ENCODE data around the gene DRC1. TPM values are rescaled to one million over a fixed set of nuclear protein-coding genes. Genes with fewer than 3 reads are reported as not detected.

Gene DRC1
- total RNA-seq, 1 experiment from 2014 or later, result not detected

DNA sequence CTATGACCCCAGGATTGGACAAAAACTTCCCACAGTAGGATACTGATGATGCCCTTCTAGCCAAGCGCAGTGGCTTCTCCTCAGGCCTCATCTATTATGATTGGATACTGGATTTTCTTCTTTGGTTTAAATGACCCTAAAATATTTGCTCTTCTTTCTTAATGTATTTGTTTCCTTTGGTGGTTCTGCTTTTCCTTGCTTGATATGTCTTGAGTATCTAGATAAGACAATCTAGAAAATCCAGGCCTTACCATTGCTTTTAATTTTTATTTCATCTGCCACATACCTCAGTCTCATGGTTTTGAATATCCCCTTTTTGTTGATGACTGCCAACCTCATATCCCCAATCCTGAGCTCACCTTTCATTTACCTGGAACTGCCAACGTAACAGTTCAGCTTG is 40.6 kb downstream of the DRC1 start:
- TF ChIP-seq, protein P1, sequence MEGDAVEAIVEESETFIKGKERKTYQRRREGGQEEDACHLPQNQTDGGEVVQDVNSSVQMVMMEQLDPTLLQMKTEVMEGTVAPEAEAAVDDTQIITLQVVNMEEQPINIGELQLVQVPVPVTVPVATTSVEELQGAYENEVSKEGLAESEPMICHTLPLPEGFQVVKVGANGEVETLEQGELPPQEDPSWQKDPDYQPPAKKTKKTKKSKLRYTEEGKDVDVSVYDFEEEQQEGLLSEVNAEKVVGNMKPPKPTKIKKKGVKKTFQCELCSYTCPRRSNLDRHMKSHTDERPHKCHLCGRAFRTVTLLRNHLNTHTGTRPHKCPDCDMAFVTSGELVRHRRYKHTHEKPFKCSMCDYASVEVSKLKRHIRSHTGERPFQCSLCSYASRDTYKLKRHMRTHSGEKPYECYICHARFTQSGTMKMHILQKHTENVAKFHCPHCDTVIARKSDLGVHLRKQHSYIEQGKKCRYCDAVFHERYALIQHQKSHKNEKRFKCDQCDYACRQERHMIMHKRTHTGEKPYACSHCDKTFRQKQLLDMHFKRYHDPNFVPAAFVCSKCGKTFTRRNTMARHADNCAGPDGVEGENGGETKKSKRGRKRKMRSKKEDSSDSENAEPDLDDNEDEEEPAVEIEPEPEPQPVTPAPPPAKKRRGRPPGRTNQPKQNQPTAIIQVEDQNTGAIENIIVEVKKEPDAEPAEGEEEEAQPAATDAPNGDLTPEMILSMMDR (conservative IDR thresholded peaks at IDR 0.05; ENCODE audit: low read depth, low read length), result no peak
- TF ChIP-seq EZH2 (IDR thresholded peaks at IDR 0.05; ENCODE audit: borderline replicate concordance, low read depth, low read length, poor library complexity, severe bottlenecking), result no peak
- POLR2A ChIA-PET (ENCODE audit: low non-redundant PET), result no interaction called here
- intact Hi-C loops (cut with micrococcal nuclease; ENCODE audit: unreplicated experiment), result no loop called here
- no peak overlapping the region for H3K4me3 ChIP-seq (ENCODE audit: low read depth, low read length, poor library complexity, severe bottlenecking)
- no peak overlapping the region for H3K27ac ChIP-seq (ENCODE audit: low read depth, low read length, poor library complexity, severe bottlenecking)
- H3K27me3 ChIP-seq (replicated peaks; ENCODE audit: insufficient read depth, low read depth, low read length, poor library complexity), result no peaks in the 10 kb centered on the region
- CTCF ChIA-PET, result no interaction called here
- no peaks in the 10 kb centered on the region for H3K36me3 ChIP-seq (ENCODE audit: insufficient read depth, low read length, poor library complexity, severe bottlenecking)
- no peaks in the 10 kb centered on the region for H3K9me3 ChIP-seq (ENCODE audit: low read depth, low read length, poor library complexity, severe bottlenecking)
- no peak for DNase-seq (ENCODE audit: low spot score)
- no TSS peak for BruUV-seq (replicated peaks)
- H3K4me1 ChIP-seq (ENCODE audit: insufficient read depth, low read length, poor library complexity, severe bottlenecking), result no peaks in the 10 kb centered on the region

DNA sequence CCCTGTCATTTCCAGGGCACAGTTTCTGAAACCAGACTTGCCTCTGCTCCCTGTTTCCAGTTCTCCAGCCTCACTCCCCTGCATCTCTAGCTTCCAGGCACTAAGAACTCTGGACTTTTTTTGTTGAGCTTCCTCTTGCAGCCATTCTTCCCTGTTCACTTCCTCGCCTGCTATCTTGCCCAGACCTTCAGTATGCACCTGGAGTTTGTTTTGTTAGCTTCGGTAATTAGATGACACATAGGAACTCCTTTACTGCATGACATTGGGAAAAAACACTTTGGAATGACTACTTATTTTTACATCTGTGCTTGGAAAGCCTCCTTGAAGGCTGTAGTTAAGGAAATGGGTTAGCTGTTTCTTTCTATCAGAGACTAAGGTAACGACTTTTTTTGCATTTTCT is 41.0 kb downstream of the DRC1 start:
- TF ChIP-seq, protein P1 (conservative IDR thresholded peaks at IDR 0.05; ENCODE audit: low read depth, low read length), result no peak
- no peak for TF ChIP-seq EZH2 (IDR thresholded peaks at IDR 0.05; ENCODE audit: borderline replicate concordance, low read depth, low read length, poor library complexity, severe bottlenecking)
- no TSS peak for BruUV-seq (replicated peaks)
- intact Hi-C loops (cut with micrococcal nuclease; ENCODE audit: unreplicated experiment), result no loop called here
- no peaks in the 10 kb centered on the region for H3K27me3 ChIP-seq (replicated peaks; ENCODE audit: insufficient read depth, low read depth, low read length, poor library complexity)
- ChIA-PET POLR2A (ENCODE audit: low non-redundant PET) (no interaction called here), CTCF (no interaction called here)
- H3K36me3 ChIP-seq (ENCODE audit: insufficient read depth, low read length, poor library complexity, severe bottlenecking), result no peaks in the 10 kb centered on the region
- H3K4me1 ChIP-seq (ENCODE audit: insufficient read depth, low read length, poor library complexity, severe bottlenecking), result no peaks in the 10 kb centered on the region
- no peaks in the 10 kb centered on the region for H3K9me3 ChIP-seq (ENCODE audit: low read depth, low read length, poor library complexity, severe bottlenecking)
- H3K27ac ChIP-seq (ENCODE audit: low read depth, low read length, poor library complexity, severe bottlenecking), result no peak overlapping the region
- DNase-seq (ENCODE audit: low spot score), result no peak
- no peak overlapping the region for H3K4me3 ChIP-seq (ENCODE audit: low read depth, low read length, poor library complexity, severe bottlenecking)

DNA sequence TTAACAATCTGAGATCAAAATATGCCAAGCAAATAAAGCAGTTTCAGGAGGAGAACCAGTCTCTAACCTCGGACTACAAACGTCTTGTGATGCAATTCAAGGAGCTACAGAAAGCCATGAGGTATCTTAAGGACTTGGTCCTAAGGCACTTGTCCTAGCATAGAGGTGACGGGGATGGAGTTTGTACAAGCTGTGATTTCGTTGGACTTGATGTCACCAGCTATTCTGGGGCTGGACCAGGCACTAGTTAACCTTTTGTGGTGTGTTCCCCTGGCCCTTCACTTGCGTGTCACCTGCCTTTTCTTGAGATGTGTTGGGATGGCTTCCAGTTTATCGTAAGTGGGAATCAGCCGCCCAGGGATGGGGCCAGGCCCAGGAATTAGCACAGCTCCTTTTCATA is 42.5 kb downstream of the DRC1 start:
- Histone ChIP-seq H3K9me3 (ENCODE audit: low read depth, low read length, poor library complexity, severe bottlenecking) (no peaks in the 10 kb centered on the region), H3K4me3 (ENCODE audit: low read depth, low read length, poor library complexity, severe bottlenecking) (no peak overlapping the region), H3K36me3 (ENCODE audit: insufficient read depth, low read length, poor library complexity, severe bottlenecking) (no peaks in the 10 kb centered on the region), H3K27me3 (replicated peaks; ENCODE audit: insufficient read depth, low read depth, low read length, poor library complexity) (no peaks in the 10 kb centered on the region), H3K4me1 (ENCODE audit: insufficient read depth, low read length, poor library complexity, severe bottlenecking) (no peaks in the 10 kb centered on the region), H3K27ac (ENCODE audit: low read depth, low read length, poor library complexity, severe bottlenecking) (no peak overlapping the region)
- POLR2A ChIA-PET (ENCODE audit: low non-redundant PET), result no interaction called here
- no TSS peak for BruUV-seq (replicated peaks)
- TF ChIP-seq EZH2 (IDR thresholded peaks at IDR 0.05; ENCODE audit: borderline replicate concordance, low read depth, low read length, poor library complexity, severe bottlenecking), result no peak
- TF ChIP-seq, protein P1 (conservative IDR thresholded peaks at IDR 0.05; ENCODE audit: low read depth, low read length), result no peak
- intact Hi-C loops (cut with micrococcal nuclease; ENCODE audit: unreplicated experiment), result no loop called here
- no peak for DNase-seq (ENCODE audit: low spot score)
- CTCF ChIA-PET, result no interaction called here

Measured in A673 (cell line).